ENCODE results near the gene P2RX1. TPM values are rescaled to one million over a fixed set of nuclear protein-coding genes. Genes with fewer than 3 reads are reported as not detected.

The P2RX1 gene
- polyA plus RNA-seq, 1 experiment: 0.05 TPM

DNA sequence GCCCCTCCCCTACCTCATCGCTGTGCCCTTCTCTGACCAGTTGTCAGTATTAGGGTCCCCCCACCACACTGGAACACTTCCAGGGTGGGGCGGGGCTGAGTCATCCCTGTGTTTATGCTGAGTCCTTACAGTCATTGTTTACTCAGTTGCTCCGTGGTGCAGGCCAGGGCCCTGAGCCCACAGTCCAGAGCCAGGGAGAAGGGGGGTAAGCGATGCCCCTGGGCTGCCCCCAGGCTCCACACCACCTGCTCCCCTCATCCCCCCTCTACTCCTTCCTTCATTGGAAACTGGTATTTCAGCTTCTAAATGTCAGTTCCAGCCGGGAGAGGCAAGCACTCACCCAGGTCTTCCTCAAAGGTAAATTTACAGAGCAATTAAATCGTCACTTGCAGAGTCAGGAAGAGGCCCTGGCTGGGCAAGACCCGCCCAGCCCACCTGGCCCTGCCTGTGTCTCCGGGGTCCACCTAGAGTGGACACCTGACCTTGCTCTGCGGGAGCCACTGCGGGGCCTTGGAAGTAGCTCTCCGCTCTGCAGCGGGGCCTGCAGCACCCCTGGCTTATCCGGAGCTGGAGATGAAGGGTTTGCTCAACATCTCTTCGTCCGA lies 43.1 kb upstream of the P2RX1 start:
- Histone ChIP-seq H3K9me3 (ENCODE audit: control insufficient read depth, insufficient read depth, low read length) (no peaks in the 10 kb centered on the region; the same call in 1 of the 2 replicates), H3K27me3 (ENCODE audit: control insufficient read depth, insufficient read depth, low read length) (peaks cover 23% of the 10 kb centered on the region), H3K27ac (ENCODE audit: low read depth, low read length) (no peak overlapping the region), H3K4me3 (ENCODE audit: low read depth, low read length) (no peak overlapping the region)
- CTCF ChIA-PET: no interaction called here
- TF ChIP-seq, protein P1, sequence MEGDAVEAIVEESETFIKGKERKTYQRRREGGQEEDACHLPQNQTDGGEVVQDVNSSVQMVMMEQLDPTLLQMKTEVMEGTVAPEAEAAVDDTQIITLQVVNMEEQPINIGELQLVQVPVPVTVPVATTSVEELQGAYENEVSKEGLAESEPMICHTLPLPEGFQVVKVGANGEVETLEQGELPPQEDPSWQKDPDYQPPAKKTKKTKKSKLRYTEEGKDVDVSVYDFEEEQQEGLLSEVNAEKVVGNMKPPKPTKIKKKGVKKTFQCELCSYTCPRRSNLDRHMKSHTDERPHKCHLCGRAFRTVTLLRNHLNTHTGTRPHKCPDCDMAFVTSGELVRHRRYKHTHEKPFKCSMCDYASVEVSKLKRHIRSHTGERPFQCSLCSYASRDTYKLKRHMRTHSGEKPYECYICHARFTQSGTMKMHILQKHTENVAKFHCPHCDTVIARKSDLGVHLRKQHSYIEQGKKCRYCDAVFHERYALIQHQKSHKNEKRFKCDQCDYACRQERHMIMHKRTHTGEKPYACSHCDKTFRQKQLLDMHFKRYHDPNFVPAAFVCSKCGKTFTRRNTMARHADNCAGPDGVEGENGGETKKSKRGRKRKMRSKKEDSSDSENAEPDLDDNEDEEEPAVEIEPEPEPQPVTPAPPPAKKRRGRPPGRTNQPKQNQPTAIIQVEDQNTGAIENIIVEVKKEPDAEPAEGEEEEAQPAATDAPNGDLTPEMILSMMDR (IDR thresholded peaks at IDR 0.05; ENCODE audit: low read depth, low read length): no peak
- POLR2A ChIA-PET: no interaction called here
- peak; percentile 43 for DNase-seq (ENCODE audit: low read depth, low spot score)

DNA sequence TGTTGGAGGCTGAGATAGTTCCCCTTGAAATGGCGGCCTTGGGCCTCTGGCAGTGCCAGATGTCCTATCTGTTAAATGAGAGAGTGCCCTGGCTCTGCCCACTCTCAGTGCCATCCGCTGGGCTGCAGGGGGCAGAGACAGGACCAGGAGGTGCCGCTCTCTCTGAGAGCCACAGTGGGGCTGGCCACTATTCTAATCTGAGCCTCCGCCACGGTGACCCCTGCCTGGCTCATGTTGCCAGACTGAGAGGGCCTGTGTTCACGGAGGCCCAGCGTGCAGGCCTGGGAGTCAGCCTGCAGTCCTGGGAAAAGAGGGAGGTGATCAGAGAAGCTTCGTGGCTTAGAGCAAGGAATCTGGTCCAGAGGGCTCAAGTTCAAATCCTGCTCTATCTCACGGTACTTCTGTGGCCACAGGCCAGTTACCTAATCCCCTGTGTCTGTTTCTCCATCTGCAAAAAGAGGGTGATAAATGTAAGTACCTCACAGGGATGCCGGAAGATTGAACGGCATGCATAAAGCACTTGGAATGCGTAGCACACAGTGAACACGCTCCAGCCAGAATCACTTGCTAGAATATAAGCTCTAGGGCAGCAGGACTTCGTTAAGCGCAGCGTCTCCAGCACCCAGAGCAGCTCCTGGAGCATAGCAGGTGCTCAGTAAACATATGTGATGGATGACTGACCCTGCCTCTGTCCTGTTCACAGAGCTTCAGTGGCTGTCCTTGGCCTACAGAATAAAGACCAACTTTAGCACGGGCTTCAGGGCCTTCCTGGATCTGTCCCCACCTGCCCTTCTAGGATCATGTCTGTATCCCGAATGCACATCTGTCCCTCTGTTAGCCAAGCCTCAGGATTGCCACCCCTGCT lies 41.7 kb upstream of the P2RX1 start:
- POLR2A ChIA-PET: no interaction called here
- H3K9me3 ChIP-seq (ENCODE audit: control insufficient read depth, insufficient read depth, low read length): no peaks in the 10 kb centered on the region; the same call in 1 of the 2 replicates
- peak overlapping the region; percentile 11 for H3K27ac ChIP-seq (ENCODE audit: low read depth, low read length)
- H3K4me3 ChIP-seq (ENCODE audit: low read depth, low read length): no peak overlapping the region
- DNase-seq (ENCODE audit: low read depth, low spot score): no peak
- TF ChIP-seq, protein P1 (IDR thresholded peaks at IDR 0.05; ENCODE audit: low read depth, low read length): no peak
- peaks cover 13% of the 10 kb centered on the region for H3K27me3 ChIP-seq (ENCODE audit: control insufficient read depth, insufficient read depth, low read length)
- CTCF ChIA-PET: no interaction called here

- no peak for DNase-seq (ENCODE audit: low read depth, low spot score)
- POLR2A ChIA-PET: interaction anchor here (1.0 kb wide), 1 partner anchor 8 kb away, joined by 3 read pairs; no protein-coding TSS in a partner anchor
Observed at GRCh38 chr17:3956983-3957382, 40.7 kb upstream of the P2RX1 start.

GRCh38 chr17:3956327-3956957 lies 40.2 kb upstream of the P2RX1 start:
- H3K4me3 ChIP-seq (ENCODE audit: low read depth, low read length): no peak overlapping the region
- DNase-seq (ENCODE audit: low read depth, low spot score): no peak
- POLR2A ChIA-PET: interaction anchor here (1.0 kb wide), 1 partner anchor 9 kb away, joined by 3 read pairs; no protein-coding TSS in a partner anchor
- TF ChIP-seq, protein P1 (IDR thresholded peaks at IDR 0.05; ENCODE audit: low read depth, low read length): no peak
- CTCF ChIA-PET: no interaction called here
- no peak overlapping the region for H3K27ac ChIP-seq (ENCODE audit: low read depth, low read length)
- H3K27me3 ChIP-seq (ENCODE audit: control insufficient read depth, insufficient read depth, low read length): no peaks in the 10 kb centered on the region
- H3K9me3 ChIP-seq (ENCODE audit: control insufficient read depth, insufficient read depth, low read length): no peaks in the 10 kb centered on the region; the same call in 1 of the 2 replicates

More at GRCh38 chr17:3956983-3957382, 40.7 kb upstream of the P2RX1 start:
- CTCF ChIA-PET: no interaction called here
- peaks cover 4% of the 10 kb centered on the region for H3K27me3 ChIP-seq (ENCODE audit: control insufficient read depth, insufficient read depth, low read length)
- H3K27ac ChIP-seq (ENCODE audit: low read depth, low read length): no peak overlapping the region
- H3K9me3 ChIP-seq (ENCODE audit: control insufficient read depth, insufficient read depth, low read length): no peaks in the 10 kb centered on the region; the same call in 1 of the 2 replicates
- TF ChIP-seq, protein P1 (IDR thresholded peaks at IDR 0.05; ENCODE audit: low read depth, low read length): no peak
- H3K4me3 ChIP-seq (ENCODE audit: low read depth, low read length): no peak overlapping the region

All from AG04450 (cell line).